Measurements from ENCODE around the gene ACOT7.

DNA sequence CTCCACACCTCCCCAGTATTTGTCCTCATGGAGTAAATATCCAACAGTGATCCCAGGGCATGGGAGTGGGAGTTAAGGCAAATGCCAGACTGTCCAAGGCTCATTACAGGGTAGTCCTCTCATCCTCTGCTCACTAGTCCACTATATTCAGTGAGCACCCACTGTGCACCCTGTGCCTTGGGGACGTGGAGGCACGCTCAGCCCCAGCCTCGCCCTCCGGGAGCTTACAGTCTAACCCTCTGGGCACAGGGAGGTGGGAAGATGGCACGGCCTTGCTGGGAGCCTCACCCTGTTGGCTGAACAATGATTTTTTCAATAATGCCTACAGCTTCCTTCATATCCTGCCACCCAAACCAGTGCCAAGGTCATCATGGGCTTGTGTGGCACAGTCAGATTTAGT is 23.3 kb upstream of the ACOT7 start:
- no peak for TF ChIP-seq POLR2A (IDR thresholded peaks at IDR 0.05)
- TF ChIP-seq, protein P1, sequence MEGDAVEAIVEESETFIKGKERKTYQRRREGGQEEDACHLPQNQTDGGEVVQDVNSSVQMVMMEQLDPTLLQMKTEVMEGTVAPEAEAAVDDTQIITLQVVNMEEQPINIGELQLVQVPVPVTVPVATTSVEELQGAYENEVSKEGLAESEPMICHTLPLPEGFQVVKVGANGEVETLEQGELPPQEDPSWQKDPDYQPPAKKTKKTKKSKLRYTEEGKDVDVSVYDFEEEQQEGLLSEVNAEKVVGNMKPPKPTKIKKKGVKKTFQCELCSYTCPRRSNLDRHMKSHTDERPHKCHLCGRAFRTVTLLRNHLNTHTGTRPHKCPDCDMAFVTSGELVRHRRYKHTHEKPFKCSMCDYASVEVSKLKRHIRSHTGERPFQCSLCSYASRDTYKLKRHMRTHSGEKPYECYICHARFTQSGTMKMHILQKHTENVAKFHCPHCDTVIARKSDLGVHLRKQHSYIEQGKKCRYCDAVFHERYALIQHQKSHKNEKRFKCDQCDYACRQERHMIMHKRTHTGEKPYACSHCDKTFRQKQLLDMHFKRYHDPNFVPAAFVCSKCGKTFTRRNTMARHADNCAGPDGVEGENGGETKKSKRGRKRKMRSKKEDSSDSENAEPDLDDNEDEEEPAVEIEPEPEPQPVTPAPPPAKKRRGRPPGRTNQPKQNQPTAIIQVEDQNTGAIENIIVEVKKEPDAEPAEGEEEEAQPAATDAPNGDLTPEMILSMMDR (IDR thresholded peaks at IDR 0.05) = no peak

Data from testis (tissue), 2 donors.